ENCODE data around the gene STX17. TPM values are rescaled to one million over a fixed set of nuclear protein-coding genes. Genes with fewer than 3 reads are reported as not detected.

The STX17 gene
- total and polyA plus RNA-seq, 9 donors, result 7.7 to 43.1 (median 32.1) TPM

GRCh38 chr9:99954819-99955218, 48.4 kb downstream of the STX17 start:
- intact Hi-C loops (cut with DNase I), result no loop called here
- Histone ChIP-seq H3K9me3 (no peaks in the 10 kb centered on the region), H3K4me3 (no peak overlapping the region), H3K4me1 (ENCODE audit: insufficient read depth) (no peaks in the 10 kb centered on the region), H3K27ac (no peak overlapping the region), H3K36me3 (no peaks in the 10 kb centered on the region), H3K27me3 (no peaks in the 10 kb centered on the region)
- no peak for TF ChIP-seq POLR2A (IDR thresholded peaks at IDR 0.05)
- no peak for TF ChIP-seq CTCF (IDR thresholded peaks at IDR 0.05)
- TF ChIP-seq EP300 (IDR thresholded peaks at IDR 0.05), result no peak
- DNase-seq, result no peak
- WGBS, 3 donors, result 71 to 91% (median 82%) methylated on average over 1 of the region's 1 CpG

DNA sequence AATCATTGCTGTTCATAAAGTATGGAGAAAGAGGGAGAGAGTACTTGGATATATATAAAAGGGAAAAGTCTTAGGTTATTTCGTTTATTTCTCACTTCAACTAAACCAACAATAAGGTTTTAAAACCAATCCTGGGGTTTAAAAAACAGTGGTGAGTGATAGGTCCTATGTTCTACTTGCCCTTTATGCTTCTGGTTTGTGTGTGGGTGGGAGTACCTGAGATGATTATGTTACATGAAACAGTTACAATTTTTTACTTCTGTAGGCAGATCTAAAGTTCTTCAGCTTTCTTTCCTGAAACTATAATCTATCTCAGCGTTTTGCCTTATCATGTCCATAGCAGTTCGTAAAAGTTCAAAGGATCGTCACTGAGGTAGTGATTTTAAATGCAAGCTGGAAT, 49.2 kb downstream of the STX17 start:
- 78 to 82% (median 80%) methylated on average over 4 of the region's 4 CpGs for WGBS, 3 donors
- Histone ChIP-seq H3K36me3 (no peaks in the 10 kb centered on the region), H3K4me1 (ENCODE audit: insufficient read depth) (no peaks in the 10 kb centered on the region)

DNA sequence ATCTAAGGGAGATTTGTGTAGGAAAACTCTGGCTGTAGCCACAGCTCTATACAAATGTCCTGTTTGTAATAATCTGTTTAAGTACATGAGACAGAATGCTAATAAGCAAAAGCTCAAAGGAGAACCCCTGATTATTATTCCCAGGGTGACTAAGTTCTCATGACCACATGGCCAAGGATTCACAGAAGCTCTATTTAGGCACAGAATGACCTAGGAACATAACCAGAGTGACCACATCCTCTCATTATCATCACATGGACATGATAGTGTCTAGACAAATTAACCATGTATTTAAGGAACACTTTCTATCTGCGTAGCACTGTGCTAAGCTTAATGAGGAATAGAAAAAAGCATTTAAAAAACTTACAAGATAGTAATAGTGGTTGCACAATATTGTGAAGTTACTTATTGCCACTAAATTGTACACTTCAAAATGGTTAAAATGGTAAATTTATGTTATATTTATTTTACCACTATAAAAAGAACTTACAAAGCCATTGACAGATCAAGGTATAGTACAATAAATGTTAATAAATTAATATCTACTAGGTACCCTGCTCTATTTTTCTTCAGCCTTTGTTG, 56.3 kb downstream of the STX17 start:
- H3K27ac ChIP-seq, result no peak overlapping the region
- no peaks in the 10 kb centered on the region for H3K4me1 ChIP-seq (ENCODE audit: insufficient read depth)
- no peaks in the 10 kb centered on the region for H3K36me3 ChIP-seq
- intact Hi-C loops (cut with DNase I), result no loop called here
- no peak overlapping the region for H3K4me3 ChIP-seq
- no peaks in the 10 kb centered on the region for H3K9me3 ChIP-seq
- DNase-seq, result no peak
- TF ChIP-seq POLR2A (IDR thresholded peaks at IDR 0.05), result no peak
- H3K27me3 ChIP-seq, result no peaks in the 10 kb centered on the region
- 71 to 88% (median 85%) methylated on average over 1 of the region's 1 CpG for WGBS, 3 donors

More for the DNA sequence above, 49.2 kb downstream of the STX17 start:
- TF ChIP-seq POLR2A (IDR thresholded peaks at IDR 0.05) (no peak), CTCF (IDR thresholded peaks at IDR 0.05) (no peak), EP300 (IDR thresholded peaks at IDR 0.05) (no peak)
- no peaks in the 10 kb centered on the region for H3K27me3 ChIP-seq
- DNase-seq, result no peak
- H3K27ac ChIP-seq, result no peak overlapping the region
- H3K9me3 ChIP-seq, result no peaks in the 10 kb centered on the region
- intact Hi-C loops (cut with DNase I), result no loop called here
- H3K4me3 ChIP-seq, result no peak overlapping the region

DNA sequence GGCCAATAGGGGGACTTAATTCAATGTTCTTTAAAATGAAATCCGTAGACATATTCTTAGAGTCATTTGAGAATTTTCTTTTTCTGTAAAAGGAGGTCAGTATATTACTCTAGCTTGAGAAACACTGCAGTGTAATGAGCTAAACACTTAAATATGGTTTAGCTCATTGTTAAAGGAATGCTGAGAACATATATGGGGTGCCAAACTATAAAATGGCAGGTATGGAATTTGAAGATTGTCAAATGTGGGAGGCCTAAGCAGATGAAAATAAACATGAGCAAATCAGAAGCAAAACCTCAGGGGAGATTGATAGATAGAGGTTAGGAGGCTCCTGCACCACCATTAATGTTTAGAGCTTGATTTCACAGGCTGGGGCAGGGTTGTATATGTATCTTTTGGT, 57.9 kb downstream of the STX17 start:
- Histone ChIP-seq H3K27ac (no peak overlapping the region), H3K27me3 (no peaks in the 10 kb centered on the region), H3K9me3 (no peaks in the 10 kb centered on the region), H3K36me3 (no peaks in the 10 kb centered on the region), H3K4me3 (no peak overlapping the region), H3K4me1 (ENCODE audit: insufficient read depth) (no peaks in the 10 kb centered on the region)
- no peak for DNase-seq
- 88 to 98% (median 95%) methylated on average over 1 of the region's 1 CpG for WGBS, 3 donors
- intact Hi-C loops (cut with DNase I), result no loop called here
- TF ChIP-seq CTCF (IDR thresholded peaks at IDR 0.05) (no peak), EP300 (IDR thresholded peaks at IDR 0.05) (no peak), POLR2A (IDR thresholded peaks at IDR 0.05) (no peak)

DNA sequence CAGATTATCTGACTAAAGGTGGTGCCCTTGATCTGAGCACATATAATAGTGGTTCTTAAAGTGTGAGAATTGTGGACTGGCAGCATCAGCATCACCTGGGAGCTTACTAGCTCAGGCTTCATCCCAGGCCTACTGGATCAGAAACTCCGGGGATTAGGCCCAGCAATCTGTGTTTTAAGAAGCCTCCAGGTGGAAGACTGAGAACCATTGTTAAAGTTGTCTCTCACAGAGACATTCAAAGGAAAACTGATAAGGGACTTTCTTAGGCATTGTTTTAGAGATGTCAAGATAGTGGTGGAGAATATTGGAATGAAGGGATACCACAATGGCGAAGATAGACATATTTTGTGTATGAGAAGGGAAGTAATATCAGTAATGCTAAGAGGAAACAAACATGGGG, 59.5 kb downstream of the STX17 start:
- Histone ChIP-seq H3K27me3 (no peaks in the 10 kb centered on the region), H3K4me1 (ENCODE audit: insufficient read depth) (no peaks in the 10 kb centered on the region), H3K36me3 (no peaks in the 10 kb centered on the region), H3K9me3 (no peaks in the 10 kb centered on the region), H3K27ac (no peak overlapping the region), H3K4me3 (no peak overlapping the region)
- WGBS, 3 donors, result 97 to 100% (median 98%) methylated on average over 2 of the region's 2 CpGs
- intact Hi-C loops (cut with DNase I), result no loop called here
- DNase-seq, result no peak
- no peak for TF ChIP-seq POLR2A (IDR thresholded peaks at IDR 0.05)
- TF ChIP-seq EP300 (IDR thresholded peaks at IDR 0.05), result no peak
- no peak for TF ChIP-seq CTCF (IDR thresholded peaks at IDR 0.05)
